A673 (cell line): Measurements from ENCODE around the gene APBB2.

Experiments used
- EZH2 ChIP-seq: fragments of 200-600 bp; sonication (generic); IDR thresholded peaks from 2 replicates; pipeline ENCODE4 v1.6.1; 2017; ENCODE audit warnings: borderline replicate concordance, low read depth, mild to moderate bottlenecking, mixed read lengths, antibody characterized with exemption, low read length; ENCODE audit not compliant: poor library complexity, severe bottlenecking
- TF ChIP-seq, protein P1 (sequence below): fragments of 300-800, 200-600 bp; sonication (generic); conservative IDR thresholded peaks from 2 replicates; pipeline ENCODE4 v1.5.1; 2017; ENCODE audit warnings: low read depth, mild to moderate bottlenecking, antibody characterized with exemption, low read length, moderate library complexity, mixed read lengths

- TF ChIP-seq EZH2: no peak
- TF ChIP-seq, protein P1, sequence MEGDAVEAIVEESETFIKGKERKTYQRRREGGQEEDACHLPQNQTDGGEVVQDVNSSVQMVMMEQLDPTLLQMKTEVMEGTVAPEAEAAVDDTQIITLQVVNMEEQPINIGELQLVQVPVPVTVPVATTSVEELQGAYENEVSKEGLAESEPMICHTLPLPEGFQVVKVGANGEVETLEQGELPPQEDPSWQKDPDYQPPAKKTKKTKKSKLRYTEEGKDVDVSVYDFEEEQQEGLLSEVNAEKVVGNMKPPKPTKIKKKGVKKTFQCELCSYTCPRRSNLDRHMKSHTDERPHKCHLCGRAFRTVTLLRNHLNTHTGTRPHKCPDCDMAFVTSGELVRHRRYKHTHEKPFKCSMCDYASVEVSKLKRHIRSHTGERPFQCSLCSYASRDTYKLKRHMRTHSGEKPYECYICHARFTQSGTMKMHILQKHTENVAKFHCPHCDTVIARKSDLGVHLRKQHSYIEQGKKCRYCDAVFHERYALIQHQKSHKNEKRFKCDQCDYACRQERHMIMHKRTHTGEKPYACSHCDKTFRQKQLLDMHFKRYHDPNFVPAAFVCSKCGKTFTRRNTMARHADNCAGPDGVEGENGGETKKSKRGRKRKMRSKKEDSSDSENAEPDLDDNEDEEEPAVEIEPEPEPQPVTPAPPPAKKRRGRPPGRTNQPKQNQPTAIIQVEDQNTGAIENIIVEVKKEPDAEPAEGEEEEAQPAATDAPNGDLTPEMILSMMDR: no peak
These were observed 76.5 kb downstream of the APBB2 start for GRCh38 chr4:41137879-41138278.
